Fibroblast of pulmonary artery (primary cell): Measurements from ENCODE around the gene VAPB.

Experiments
- DNase-seq: peaks from one replicate; pipeline ENCODE4 v3.0.0-alpha.2; 2010; ENCODE audit warnings: low read depth
- H3K4me3 ChIP-seq: replicated peaks from 2 replicates; pipeline ENCODE4 v1.5.1; 2011; ENCODE audit warnings: low read depth, mild to moderate bottlenecking, control low read depth, low read length, moderate library complexity
- TF ChIP-seq, protein P1 (sequence below): IDR thresholded peaks from 2 replicates; pipeline ENCODE4 v1.5.1; 2011; ENCODE audit warnings: mild to moderate bottlenecking, control low read depth, low read length, inconsistent platforms; ENCODE audit errors: missing control alignments

The VAPB gene

DNA sequence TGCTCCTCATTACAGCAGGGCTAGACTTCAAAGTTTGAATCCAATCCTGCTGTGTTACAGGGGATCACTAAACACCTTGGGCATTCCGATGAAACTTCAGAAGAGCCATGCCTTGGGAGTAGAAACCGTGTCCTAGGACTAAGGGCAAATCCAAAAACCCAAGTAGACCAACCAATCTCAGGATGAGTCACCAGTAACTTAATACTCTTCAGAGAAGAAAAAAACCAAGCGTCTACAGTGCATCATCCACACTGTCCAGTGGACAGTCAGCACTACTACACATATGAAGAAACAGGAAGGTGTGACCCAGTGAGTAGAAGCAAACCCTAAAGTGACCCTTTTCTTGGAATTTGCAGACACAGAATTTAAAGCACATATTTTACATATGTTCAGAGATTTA lies 39.5 kb upstream of the VAPB start:
- peak; percentile 56 for DNase-seq
- no peak overlapping the region for H3K4me3 ChIP-seq
- TF ChIP-seq, protein P1, sequence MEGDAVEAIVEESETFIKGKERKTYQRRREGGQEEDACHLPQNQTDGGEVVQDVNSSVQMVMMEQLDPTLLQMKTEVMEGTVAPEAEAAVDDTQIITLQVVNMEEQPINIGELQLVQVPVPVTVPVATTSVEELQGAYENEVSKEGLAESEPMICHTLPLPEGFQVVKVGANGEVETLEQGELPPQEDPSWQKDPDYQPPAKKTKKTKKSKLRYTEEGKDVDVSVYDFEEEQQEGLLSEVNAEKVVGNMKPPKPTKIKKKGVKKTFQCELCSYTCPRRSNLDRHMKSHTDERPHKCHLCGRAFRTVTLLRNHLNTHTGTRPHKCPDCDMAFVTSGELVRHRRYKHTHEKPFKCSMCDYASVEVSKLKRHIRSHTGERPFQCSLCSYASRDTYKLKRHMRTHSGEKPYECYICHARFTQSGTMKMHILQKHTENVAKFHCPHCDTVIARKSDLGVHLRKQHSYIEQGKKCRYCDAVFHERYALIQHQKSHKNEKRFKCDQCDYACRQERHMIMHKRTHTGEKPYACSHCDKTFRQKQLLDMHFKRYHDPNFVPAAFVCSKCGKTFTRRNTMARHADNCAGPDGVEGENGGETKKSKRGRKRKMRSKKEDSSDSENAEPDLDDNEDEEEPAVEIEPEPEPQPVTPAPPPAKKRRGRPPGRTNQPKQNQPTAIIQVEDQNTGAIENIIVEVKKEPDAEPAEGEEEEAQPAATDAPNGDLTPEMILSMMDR: no peak

DNA sequence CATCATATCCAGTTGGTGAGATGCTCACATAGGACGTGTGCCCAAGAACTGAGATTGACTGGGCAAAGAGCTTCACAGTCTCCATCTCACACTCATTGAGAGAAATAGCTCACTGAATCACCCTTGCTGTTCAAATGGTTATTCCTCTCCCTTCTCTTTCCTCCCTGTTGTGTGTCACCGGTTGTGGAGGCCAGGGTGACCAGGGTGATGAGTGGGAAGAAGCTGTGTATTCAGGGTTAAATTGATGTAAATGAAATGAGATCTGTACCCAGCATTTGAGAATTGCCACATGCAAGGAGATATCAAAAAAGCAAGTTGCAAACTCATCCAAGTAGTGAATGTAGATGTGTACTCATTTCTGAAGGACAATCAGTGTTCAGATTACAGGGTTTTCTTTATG lies 36.6 kb upstream of the VAPB start:
- TF ChIP-seq, protein P1: no peak
- no peak overlapping the region for H3K4me3 ChIP-seq

DNA sequence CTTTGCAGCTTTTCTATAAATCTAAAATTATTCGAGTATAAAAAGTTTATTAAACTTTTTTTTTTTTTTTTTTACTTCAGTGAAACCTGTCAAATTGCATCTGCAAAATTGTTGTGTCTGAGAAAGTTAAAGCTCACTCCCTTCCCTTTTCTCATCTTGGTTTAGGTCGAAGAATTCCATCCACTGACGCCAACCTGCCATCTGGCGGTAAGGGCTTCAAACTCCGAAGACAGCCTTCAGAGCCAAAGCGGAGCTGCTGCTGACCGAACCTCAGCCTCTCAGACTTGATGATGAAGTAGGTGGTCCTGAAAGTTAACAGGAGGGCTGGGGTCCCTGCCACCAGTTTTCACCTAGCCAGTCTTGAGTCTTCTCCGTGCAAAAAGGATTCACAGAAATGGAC lies 29.6 kb upstream of the VAPB start:
- TF ChIP-seq, protein P1: peak; percentile 29
- no peak overlapping the region for H3K4me3 ChIP-seq
- peak; percentile 36 for DNase-seq

More for the DNA sequence above, 36.6 kb upstream of the VAPB start:
- no peak for DNase-seq

DNA sequence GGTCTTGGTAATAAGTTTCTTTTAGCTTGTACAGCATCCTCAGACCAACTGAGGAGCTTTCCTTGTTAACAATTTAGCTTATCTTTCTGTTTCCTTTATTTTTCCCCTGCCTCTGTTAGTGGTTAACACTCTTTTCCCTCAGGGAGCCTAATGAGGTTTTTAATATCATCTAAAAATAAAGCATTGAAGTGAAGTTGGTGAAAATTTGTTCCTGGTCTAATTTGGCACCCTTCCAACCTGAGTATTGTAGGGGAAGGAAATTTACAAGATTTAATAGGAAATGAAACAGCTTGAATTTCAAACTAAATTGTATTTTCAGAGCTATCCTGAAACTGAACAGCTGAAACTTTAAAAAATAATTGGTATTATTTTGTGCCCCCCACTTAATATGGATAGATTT lies 28.1 kb upstream of the VAPB start:
- no peak for DNase-seq
- TF ChIP-seq, protein P1: no peak
- H3K4me3 ChIP-seq: no peak overlapping the region

DNA sequence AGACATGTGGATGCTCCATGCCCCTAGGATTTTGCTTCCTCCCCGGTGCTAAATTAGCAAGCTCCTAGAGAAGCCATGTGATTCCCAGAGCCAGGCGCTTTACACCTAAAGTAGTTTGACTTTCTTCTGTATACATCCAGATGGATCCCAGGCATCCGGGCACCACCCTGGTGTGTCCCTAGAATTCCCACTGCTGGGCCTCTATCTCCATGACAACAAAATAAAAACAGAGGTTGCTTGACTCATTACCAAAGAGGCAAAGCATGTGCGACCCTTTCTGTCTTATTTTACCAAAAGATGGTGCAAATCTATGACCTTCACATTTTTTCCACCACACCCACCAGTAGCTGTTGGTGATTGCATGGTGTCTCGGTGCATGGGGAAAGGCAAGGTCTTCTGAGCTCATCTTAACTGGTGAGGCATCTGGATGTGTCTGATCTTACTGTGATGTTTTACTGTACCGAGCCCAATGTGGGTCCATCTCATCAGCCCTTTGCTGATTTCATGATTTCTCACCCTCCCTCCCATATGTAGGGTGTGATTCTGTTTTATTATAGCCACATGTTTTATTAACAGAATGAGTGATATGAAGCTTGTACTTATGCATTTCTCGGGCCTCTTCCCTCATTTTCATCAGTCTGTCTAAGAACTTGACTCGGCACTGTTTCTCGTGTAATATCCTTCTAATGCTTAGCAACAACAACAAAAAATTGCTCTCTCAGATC lies 27.4 kb upstream of the VAPB start:
- no peak overlapping the region for H3K4me3 ChIP-seq
- peak; percentile 68 for DNase-seq
- TF ChIP-seq, protein P1: no peak

DNA sequence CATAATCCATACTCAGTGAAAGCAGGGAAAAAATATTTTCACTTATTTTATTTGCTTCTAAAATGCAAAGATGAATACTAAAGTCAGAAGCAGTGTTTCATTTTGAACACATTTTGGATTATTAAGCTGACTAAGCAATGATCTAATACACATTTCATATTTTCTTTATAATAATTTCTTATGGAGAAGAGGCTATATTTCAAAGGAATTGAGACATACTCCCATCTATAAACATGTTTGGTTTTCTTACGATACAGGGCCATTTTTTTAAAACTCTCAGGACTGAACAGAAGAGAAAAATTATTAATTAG lies 26.9 kb upstream of the VAPB start:
- H3K4me3 ChIP-seq: no peak overlapping the region
- TF ChIP-seq, protein P1: no peak
- DNase-seq: no peak

DNA sequence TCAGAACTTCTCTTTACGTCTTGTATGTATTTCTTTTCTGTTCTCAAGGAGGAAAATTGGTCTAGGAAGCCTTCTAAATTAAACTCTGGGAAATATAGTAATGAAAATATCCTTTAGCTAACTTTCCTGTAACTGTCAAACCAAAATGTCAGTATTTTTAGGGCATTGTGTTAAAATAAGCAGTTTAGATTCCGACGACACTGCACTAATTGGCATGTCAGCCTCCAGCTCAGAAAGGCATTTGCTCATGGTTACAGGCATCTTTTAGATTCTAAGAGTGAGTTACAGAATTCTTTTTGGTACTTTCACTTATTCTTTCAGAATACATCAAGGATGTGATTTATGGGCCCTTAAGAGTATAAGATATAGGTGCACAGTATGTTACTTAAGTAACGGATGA lies 26.1 kb upstream of the VAPB start:
- no peak for DNase-seq
- H3K4me3 ChIP-seq: no peak overlapping the region
- TF ChIP-seq, protein P1: no peak
